GM12865 (cell line): ENCODE data around the gene PSME1.

Source experiments
- DNase-seq: peaks from one replicate; pipeline ENCODE4 v3.0.0; 2010; ENCODE audit warnings: low read depth
- H3K4me3 ChIP-seq: 2 replicates; pipeline ENCODE4 v1.5.1; 2011; ENCODE audit warnings: mild to moderate bottlenecking, low read depth, low read length, control low read depth
- TF ChIP-seq, protein P1 (sequence below): IDR thresholded peaks from 2 replicates; pipeline ENCODE4 v1.5.1; 2011; ENCODE audit warnings: low read length, control low read depth, low read depth, inconsistent platforms; ENCODE audit not compliant: insufficient read depth; ENCODE audit errors: missing control alignments

PSME1 gene

DNA sequence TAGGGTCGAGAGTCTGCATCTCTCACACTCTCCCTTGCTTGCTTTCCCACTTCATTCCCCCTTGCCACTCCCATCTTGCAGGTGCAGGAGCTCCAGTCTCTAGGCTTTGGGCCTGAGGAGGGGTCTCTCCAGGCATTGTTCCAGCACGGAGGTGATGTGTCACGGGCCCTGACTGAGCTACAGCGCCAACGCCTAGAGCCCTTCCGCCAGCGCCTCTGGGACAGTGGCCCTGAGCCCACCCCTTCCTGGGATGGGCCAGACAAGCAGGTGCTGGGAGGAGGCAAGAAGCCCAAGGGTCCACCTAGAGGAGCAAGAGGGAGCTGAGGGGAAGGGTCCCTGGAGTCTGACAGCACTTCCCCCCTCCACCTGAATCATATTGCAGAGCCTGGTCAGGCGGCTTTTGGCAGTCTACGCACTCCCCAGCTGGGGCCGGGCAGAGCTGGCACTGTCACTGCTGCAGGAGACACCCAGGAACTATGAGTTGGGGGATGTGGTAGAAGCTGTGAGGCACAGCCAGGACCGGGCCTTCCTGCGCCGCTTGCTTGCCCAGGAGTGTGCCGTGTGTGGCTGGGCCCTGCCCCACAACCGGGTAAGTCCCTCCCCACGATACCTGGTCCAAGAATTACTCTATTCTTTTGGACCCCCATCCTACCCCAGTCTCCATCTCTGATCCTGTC, 15.5 kb downstream of the PSME1 start:
- DNase-seq = no peak
- TF ChIP-seq, protein P1, sequence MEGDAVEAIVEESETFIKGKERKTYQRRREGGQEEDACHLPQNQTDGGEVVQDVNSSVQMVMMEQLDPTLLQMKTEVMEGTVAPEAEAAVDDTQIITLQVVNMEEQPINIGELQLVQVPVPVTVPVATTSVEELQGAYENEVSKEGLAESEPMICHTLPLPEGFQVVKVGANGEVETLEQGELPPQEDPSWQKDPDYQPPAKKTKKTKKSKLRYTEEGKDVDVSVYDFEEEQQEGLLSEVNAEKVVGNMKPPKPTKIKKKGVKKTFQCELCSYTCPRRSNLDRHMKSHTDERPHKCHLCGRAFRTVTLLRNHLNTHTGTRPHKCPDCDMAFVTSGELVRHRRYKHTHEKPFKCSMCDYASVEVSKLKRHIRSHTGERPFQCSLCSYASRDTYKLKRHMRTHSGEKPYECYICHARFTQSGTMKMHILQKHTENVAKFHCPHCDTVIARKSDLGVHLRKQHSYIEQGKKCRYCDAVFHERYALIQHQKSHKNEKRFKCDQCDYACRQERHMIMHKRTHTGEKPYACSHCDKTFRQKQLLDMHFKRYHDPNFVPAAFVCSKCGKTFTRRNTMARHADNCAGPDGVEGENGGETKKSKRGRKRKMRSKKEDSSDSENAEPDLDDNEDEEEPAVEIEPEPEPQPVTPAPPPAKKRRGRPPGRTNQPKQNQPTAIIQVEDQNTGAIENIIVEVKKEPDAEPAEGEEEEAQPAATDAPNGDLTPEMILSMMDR = no peak
- H3K4me3 ChIP-seq = no peak overlapping the region

- H3K4me3 ChIP-seq = no peak overlapping the region
- no peak for DNase-seq
- TF ChIP-seq, protein P1 = no peak
Measured at GRCh38 chr14:24155100-24155499, 19.1 kb downstream of the PSME1 start.

DNA sequence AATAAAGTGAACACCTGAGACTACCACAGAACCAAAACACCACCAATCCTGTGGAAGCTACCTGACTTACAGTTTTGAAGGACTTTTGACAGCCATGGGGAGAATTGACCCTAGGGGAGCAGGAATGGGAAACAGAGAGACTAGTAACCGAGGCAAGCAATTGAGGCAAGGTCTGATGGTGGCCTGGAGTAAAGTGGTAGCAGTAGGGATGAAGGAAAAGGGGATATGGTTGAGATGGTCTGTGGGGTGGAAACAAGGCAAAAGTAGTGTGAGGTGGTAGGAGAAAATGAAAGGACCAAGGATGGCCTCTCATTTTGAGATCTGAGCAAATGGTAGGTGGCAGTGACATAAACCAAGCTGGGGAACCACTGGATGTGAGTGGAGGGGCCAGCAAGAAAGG, 20.8 kb downstream of the PSME1 start:
- TF ChIP-seq, protein P1 = no peak
- H3K4me3 ChIP-seq = no peak overlapping the region
- DNase-seq = no peak

- TF ChIP-seq, protein P1 = no peak
- no peak for DNase-seq
- H3K4me3 ChIP-seq = no peak overlapping the region
Measured at GRCh38 chr14:24157331-24157730, 21.3 kb downstream of the PSME1 start.

DNA sequence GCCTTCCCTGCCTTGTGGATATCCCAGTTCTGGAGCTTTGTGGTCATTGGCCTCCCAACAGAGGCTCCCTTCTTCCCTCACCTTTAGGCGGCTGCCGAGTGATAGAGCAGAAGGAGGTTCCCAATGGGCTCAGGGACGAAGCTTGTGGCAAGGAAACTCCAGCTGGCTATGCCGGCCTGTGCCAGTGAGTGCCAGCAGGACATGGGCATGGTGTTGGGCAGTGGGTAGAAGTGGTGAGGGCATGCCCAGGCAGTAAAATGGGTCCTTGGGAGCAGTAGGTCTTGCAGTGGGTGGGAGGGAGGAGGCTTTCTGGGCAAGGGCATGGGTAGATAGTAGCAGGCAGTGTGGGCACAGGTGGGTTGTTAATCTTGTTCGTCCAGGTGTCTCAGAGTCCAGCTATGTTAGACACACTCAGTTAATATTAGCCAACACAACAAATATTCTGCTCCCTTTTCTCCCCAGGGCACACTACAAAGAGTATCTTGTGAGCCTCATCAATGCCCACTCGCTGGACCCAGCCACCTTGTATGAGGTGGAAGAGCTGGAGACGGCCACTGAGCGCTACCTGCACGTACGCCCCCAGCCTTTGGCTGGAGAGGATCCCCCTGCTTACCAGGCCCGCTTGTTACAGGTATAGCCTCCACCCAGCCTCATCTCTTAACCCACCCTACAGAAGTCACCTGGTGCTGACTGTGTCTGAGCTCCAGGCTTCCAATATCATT, 23.9 kb downstream of the PSME1 start:
- TF ChIP-seq, protein P1 = no peak
- DNase-seq = no peak
- H3K4me3 ChIP-seq = no peak overlapping the region

DNA sequence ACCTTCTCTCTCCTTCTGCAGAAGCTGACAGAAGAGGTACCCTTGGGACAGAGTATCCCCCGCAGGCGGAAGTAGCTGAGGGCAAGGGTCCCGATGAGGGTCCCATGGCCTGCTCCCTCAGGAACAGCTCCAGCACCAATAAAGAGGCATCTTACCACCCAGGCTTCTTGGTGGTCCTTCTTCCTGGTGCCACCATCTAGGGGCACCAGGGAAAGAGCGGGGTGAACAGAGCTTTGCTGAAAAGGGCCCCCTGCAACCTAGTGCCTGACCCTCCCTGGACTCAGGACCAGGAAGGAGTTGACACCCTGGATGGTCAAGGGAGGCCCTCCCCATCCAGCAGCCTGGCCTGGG, 24.5 kb downstream of the PSME1 start:
- peak overlapping the region; percentile 97 for H3K4me3 ChIP-seq
- TF ChIP-seq, protein P1 = no peak
- DNase-seq = no peak
